DND-41 (cell line): ENCODE results near the gene SPI1.

Source experiments
- ATAC-seq: fragments of 200-7000 bp; cut with Tn5 transposase; 3 replicates; pipeline ENCODE4 v1.9.1; 2021; ENCODE audit warnings: low read depth; ENCODE audit not compliant: insufficient read depth
- DNase-seq: peaks from one replicate; pipeline ENCODE4 v3.0.0-alpha.2; 2020
- H2AFZ ChIP-seq: 2 replicates; pipeline ENCODE4 v1.6.0; 2012; ENCODE audit warnings: low read depth, low read length
- H3K27ac ChIP-seq: 2 replicates; pipeline ENCODE4 v1.5.1; 2012; ENCODE audit warnings: low read length, inconsistent platforms
- H3K27me3 ChIP-seq: fragments of 200-600 bp; sonication (generic); 2 replicates; pipeline ENCODE4 v1.6.0; 2012; ENCODE audit warnings: low read length, mild to moderate bottlenecking, inconsistent platforms; ENCODE audit not compliant: insufficient read depth, poor library complexity
- H3K36me3 ChIP-seq: 2 replicates; pipeline ENCODE4 v1.5.1; 2012; ENCODE audit warnings: low read length, inconsistent platforms; ENCODE audit not compliant: insufficient read depth
- H3K4me1 ChIP-seq: 2 replicates; pipeline ENCODE4 v1.5.1; 2012; ENCODE audit warnings: mild to moderate bottlenecking, low read length; ENCODE audit not compliant: insufficient read depth
- H3K4me2 ChIP-seq: 2 replicates; pipeline ENCODE4 v1.6.0; 2012; ENCODE audit warnings: mild to moderate bottlenecking, moderate library complexity, low read length, inconsistent platforms; ENCODE audit not compliant: insufficient read depth
- H3K4me3 ChIP-seq, 2 experiments: fragments of 200-600 bp in 1 of 2; shearing (Covaris generic) in 1 of 2; 2 replicates each; pipeline ENCODE4 v1.5.1; 2012 to 2016; ENCODE audit warnings: inconsistent platforms in 2 of 2, low read length in 2 of 2, mild to moderate bottlenecking in 2 of 2, low read depth in 1 of 2, moderate library complexity in 1 of 2
- H3K79me2 ChIP-seq: 2 replicates; pipeline ENCODE4 v1.6.0; 2012; ENCODE audit warnings: low read length, inconsistent platforms; ENCODE audit not compliant: insufficient read depth
- H3K9ac ChIP-seq: 2 replicates; pipeline ENCODE4 v1.6.0; 2012; ENCODE audit warnings: low read depth, mild to moderate bottlenecking, inconsistent platforms, low read length, moderate library complexity
- H3K9me3 ChIP-seq: 2 replicates; pipeline ENCODE4 v1.5.1; 2012; ENCODE audit warnings: low read length, moderate library complexity, mild to moderate bottlenecking, inconsistent platforms; ENCODE audit not compliant: insufficient read depth, severe bottlenecking
- H4K20me1 ChIP-seq: 2 replicates; pipeline ENCODE4 v1.6.0; 2012; ENCODE audit warnings: low read length; ENCODE audit not compliant: insufficient read depth
- CTCF ChIP-seq: IDR thresholded peaks from 2 replicates; pipeline ENCODE4 v1.5.1; 2012; ENCODE audit warnings: borderline replicate concordance, low read length, moderate library complexity, mild to moderate bottlenecking; ENCODE audit not compliant: poor library complexity, severe bottlenecking; ENCODE audit errors: extremely low read depth
- EZH2 ChIP-seq: IDR thresholded peaks from 3 replicates; pipeline ENCODE4 v1.6.1; 2012; ENCODE audit warnings: borderline replicate concordance, low read depth, mild to moderate bottlenecking, moderate library complexity, low read length, inconsistent platforms; ENCODE audit not compliant: severe bottlenecking

The SPI1 gene

DNA sequence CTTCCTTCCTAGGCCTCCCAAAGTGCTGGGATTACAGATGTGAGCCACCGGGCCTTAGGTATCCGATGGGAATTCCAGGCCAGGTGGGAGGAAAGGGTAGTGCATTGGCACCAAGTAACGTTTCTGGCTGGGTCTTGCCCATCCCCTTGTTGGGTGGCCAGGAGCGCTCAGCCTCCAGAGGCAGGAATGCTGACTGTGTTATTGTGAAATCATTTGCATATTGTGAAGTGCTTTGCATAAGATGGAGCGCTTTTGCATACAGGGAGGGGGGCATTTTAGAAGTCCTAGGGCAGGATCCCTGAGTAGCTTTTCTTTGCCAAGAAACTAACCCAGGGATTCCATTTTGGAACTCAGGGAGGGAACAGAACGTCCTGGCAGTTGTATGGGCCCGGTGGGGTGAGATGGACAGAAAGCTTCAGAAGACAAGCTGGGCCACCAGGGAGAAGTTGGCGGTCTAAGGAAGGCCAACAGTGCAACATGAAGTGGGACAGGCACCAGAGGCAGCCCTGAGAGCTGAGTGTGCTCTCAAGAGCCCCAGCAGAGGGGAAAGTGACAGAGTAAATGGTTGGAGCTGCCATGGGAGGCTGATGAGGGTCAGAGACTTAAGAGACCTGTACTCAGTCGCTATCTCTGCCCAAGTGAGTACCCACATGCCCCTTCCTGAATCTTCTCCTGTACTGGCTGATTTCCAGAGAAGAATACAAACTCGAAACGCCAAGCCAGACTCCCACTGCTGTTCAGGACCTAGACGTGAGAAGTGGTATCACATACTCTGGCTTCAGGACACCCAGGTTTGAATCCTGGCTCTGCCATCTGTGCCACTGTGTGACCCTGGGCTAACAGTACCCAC lies 28.8 kb upstream of the SPI1 start:
- H3K27me3 ChIP-seq: no peaks in the 10 kb centered on the region
- peak overlapping the region; percentile 93 for H3K4me2 ChIP-seq
- DNase-seq (no peak), ATAC-seq (no peak)
- peak overlapping the region; percentile 82 for H2AFZ ChIP-seq
- no peak for TF ChIP-seq CTCF
- no peak for TF ChIP-seq EZH2
- peak overlapping the region; percentile 40 to 75; a peak in 3 of 4 replicates for H3K4me3 ChIP-seq
- H3K4me1 ChIP-seq: peaks cover 27% of the 10 kb centered on the region
- H3K9ac ChIP-seq: peak overlapping the region; percentile 65
- no peaks in the 10 kb centered on the region for H4K20me1 ChIP-seq
- H3K79me2 ChIP-seq: peaks cover 9% of the 10 kb centered on the region
- no peaks in the 10 kb centered on the region for H3K9me3 ChIP-seq
- H3K27ac ChIP-seq: peak overlapping the region; percentile 76
- peaks cover 11% of the 10 kb centered on the region; the same call in 1 of the 2 replicates for H3K36me3 ChIP-seq

- H3K9me3 ChIP-seq: no peaks in the 10 kb centered on the region
- H3K4me2 ChIP-seq: no peak overlapping the region
- no peaks in the 10 kb centered on the region for H4K20me1 ChIP-seq
- H3K27ac ChIP-seq: no peak overlapping the region
- H3K27me3 ChIP-seq: no peaks in the 10 kb centered on the region
- no peak for DNase-seq
- no peak for ATAC-seq
- no peak overlapping the region for H3K4me3 ChIP-seq
- peaks cover 27% of the 10 kb centered on the region for H3K4me1 ChIP-seq
- no peak for TF ChIP-seq EZH2
- no peak for TF ChIP-seq CTCF
- peak overlapping the region; percentile 18; the same call in 1 of the 2 replicates for H2AFZ ChIP-seq
- no peak overlapping the region for H3K9ac ChIP-seq
- no peaks in the 10 kb centered on the region for H3K36me3 ChIP-seq
- H3K79me2 ChIP-seq: peaks cover 4% of the 10 kb centered on the region
Observed at GRCh38 chr11:47403571-47403970, 25.2 kb upstream of the SPI1 start.

DNA sequence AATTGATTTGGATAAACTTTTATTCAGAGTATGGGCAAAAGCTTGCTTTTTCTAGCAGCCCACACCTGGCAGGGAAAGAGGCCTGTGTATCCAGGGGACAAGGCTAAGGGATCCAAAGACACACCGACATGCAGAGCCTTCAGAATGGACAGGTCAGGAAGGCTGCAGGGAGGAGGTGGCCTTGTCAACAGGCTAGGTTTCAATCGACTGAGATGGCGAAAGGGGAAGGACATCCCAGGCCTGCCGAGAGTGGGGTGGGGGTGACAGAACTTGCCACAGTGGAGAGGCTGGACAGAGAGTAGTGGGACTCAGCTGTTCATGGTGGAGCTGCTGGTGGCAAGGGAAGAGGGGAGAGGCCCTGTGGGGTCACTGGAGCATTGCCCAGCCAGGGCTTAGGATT lies 24.8 kb upstream of the SPI1 start:
- ATAC-seq (no peak), DNase-seq (no peak)
- H3K9me3 ChIP-seq: no peaks in the 10 kb centered on the region
- no peak overlapping the region for H2AFZ ChIP-seq
- H3K36me3 ChIP-seq: no peaks in the 10 kb centered on the region
- H3K4me2 ChIP-seq: no peak overlapping the region
- H3K4me3 ChIP-seq: no peak overlapping the region
- no peaks in the 10 kb centered on the region for H4K20me1 ChIP-seq
- TF ChIP-seq CTCF: no peak
- TF ChIP-seq EZH2: no peak
- no peak overlapping the region for H3K9ac ChIP-seq
- H3K27ac ChIP-seq: no peak overlapping the region
- H3K79me2 ChIP-seq: peaks cover 4% of the 10 kb centered on the region
- H3K27me3 ChIP-seq: no peaks in the 10 kb centered on the region
- peaks cover 28% of the 10 kb centered on the region for H3K4me1 ChIP-seq
